K562 (cell line): Measurements from ENCODE around the gene SLC16A1. TPM values are rescaled to one million over a fixed set of nuclear protein-coding genes. Genes with fewer than 3 reads are reported as not detected.
A peak's percentile ranks its signal among the peaks of the same experiment; 100 is the strongest.

Experiments used
- CBFA2T2 ChIP-seq: fragments of 450-650 bp; conservative IDR thresholded peaks from 2 replicates; pipeline ENCODE4 v1.6.1; 2017; ENCODE audit warnings: mild to moderate bottlenecking
- ETV6 ChIP-seq, 3 experiments: fragments of 150-350 bp in 1 of 3; sonication (generic) in 1 of 3; formaldehyde crosslinking in 1 of 3; IDR thresholded peaks; 2 replicates each; pipeline versions ENCODE4 v1.6.1 to v1.8.0; 2014 to 2022; ENCODE audit warnings: borderline replicate concordance in 2 of 3, low read depth in 2 of 3, antibody characterized with exemption in 1 of 3, low read length in 1 of 3, mild to moderate bottlenecking in 1 of 3, missing genetic modification reagents in 1 of 3
- FOXO4 ChIP-seq: fragments of 450-650 bp; formaldehyde crosslinking; IDR thresholded peaks from 2 replicates; pipeline ENCODE4 v1.4.0; 2020; ENCODE audit warnings: mild to moderate bottlenecking, moderate library complexity
- HDAC6 ChIP-seq: IDR thresholded peaks from 2 replicates; pipeline ENCODE4 v1.6.1; 2012; ENCODE audit warnings: low read depth, mild to moderate bottlenecking, control low read depth, inconsistent platforms, low read length, moderate library complexity
- HOXB6 ChIP-seq: fragments of 250-450 bp; sonication (Bioruptor Pico); IDR thresholded peaks from 2 replicates; pipeline ENCODE4 v1.5.1; 2022; ENCODE audit warnings: mild to moderate bottlenecking, borderline replicate concordance
- KAT7 ChIP-seq: sonication (generic); formaldehyde crosslinking; IDR thresholded peaks from 2 replicates; pipeline ENCODE4 v1.8.0; 2022; ENCODE audit warnings: missing genetic modification reagents, mild to moderate bottlenecking, borderline replicate concordance
- L3MBTL2 ChIP-seq: fragments of 450-650 bp; IDR thresholded peaks from 2 replicates; pipeline ENCODE4 v1.6.1; 2016; ENCODE audit warnings: mild to moderate bottlenecking, moderate library complexity
- LARP7 ChIP-seq: fragments of 450-650 bp; IDR thresholded peaks from 2 replicates; pipeline ENCODE4 v1.6.1; 2016
- NR0B1 ChIP-seq: fragments of 450-650 bp; IDR thresholded peaks from one replicate; pipeline ENCODE4 v1.6.1; 2018; ENCODE audit warnings: mild to moderate bottlenecking, moderate library complexity; ENCODE audit not compliant: partially characterized antibody
- NR1H2 ChIP-seq: sonication (generic); formaldehyde crosslinking; IDR thresholded peaks from 2 replicates; pipeline ENCODE4 v1.4.0; 2020; ENCODE audit warnings: mild to moderate bottlenecking, missing genetic modification reagents
- PHB ChIP-seq: fragments of 250-450 bp; sonication (Bioruptor Pico); IDR thresholded peaks from 2 replicates; pipeline ENCODE4 v1.5.0; 2021
- PRMT5 ChIP-seq: sonication (generic); formaldehyde crosslinking; IDR thresholded peaks from 2 replicates; pipeline ENCODE4 v1.5.0; 2020; ENCODE audit warnings: missing genetic modification reagents
- SMAD2 ChIP-seq: fragments of 150-350 bp; IDR thresholded peaks from 2 replicates; pipeline ENCODE4 v1.6.1; 2014; ENCODE audit warnings: low read depth, mild to moderate bottlenecking, low read length
- TFAP4 ChIP-seq: sonication (generic); formaldehyde crosslinking; IDR thresholded peaks from 2 replicates; pipeline ENCODE4 v1.8.0; 2022; ENCODE audit warnings: missing genetic modification reagents, mild to moderate bottlenecking, moderate library complexity, borderline replicate concordance
- YY1 ChIP-seq, 3 experiments: IDR thresholded peaks; 2 replicates each; pipeline ENCODE4 v1.6.1; 2011; ENCODE audit warnings: low read length in 2 of 3, mild to moderate bottlenecking in 2 of 3, moderate library complexity in 2 of 3, borderline replicate concordance in 1 of 3, control low read depth in 1 of 3, low read depth in 1 of 3; ENCODE audit not compliant: insufficient read depth in 3 of 3, insufficient replicate concordance in 2 of 3, control insufficient read depth in 1 of 3, insufficient read length in 1 of 3; ENCODE audit errors: extremely low read depth in 1 of 3
- ZNF224 ChIP-seq: sonication (generic); formaldehyde crosslinking; IDR thresholded peaks from 2 replicates; pipeline ENCODE4 v1.8.0; 2022; ENCODE audit warnings: mild to moderate bottlenecking, missing genetic modification reagents
- ZNF24 ChIP-seq: fragments of 450-650 bp; IDR thresholded peaks from 2 replicates; pipeline ENCODE4 v1.6.1; 2016
- ZNF280A ChIP-seq: fragments of 450-650 bp; IDR thresholded peaks from 2 replicates; pipeline ENCODE4 v1.6.1; 2018; ENCODE audit warnings: mild to moderate bottlenecking, low read depth; ENCODE audit not compliant: partially characterized antibody
- polyA plus RNA-seq, 8 experiments: library from polyadenylated mRNA; depleted of rRNA in 4 of 8; stranded (reverse) in 5 of 8; unstranded in 3 of 8; fragments of >200 nt; fragmentation: Nextera tagmentation in 2 of 8; fragmentation: Illumina TruSeq in 1 of 8; extraction: Ambion mirVana in 2 of 8; extraction: Trizol in 1 of 8; gene quantifications; 2 replicates each; pipeline versions ENCODE4 v1.2.1 to v1.2.3, GENCODE V29; 2011 to 2014; ENCODE audit warnings: inconsistent platforms in 1 of 8, missing spikeins in 1 of 8
- total RNA-seq, 7 experiments: library from RNA; depleted of rRNA in 6 of 7; stranded (reverse); fragments of >200 nt in 6 of 7; fragmentation: Illumina TruSeq in 2 of 7; extraction: Trizol in 2 of 7; gene quantifications; 2 replicates each; pipeline versions ENCODE4 v1.2.1 to v1.2.3, GENCODE V29; 2011 to 2021; ENCODE audit warnings: low replicate concordance in 1 of 7

Gene SLC16A1
- total and polyA plus RNA-seq, 9 of the 15 experiments (the other 6 are each of a cell fraction or from before 2014, with no cell fraction given): 73.1 to 244 (median 117) TPM

DNA sequence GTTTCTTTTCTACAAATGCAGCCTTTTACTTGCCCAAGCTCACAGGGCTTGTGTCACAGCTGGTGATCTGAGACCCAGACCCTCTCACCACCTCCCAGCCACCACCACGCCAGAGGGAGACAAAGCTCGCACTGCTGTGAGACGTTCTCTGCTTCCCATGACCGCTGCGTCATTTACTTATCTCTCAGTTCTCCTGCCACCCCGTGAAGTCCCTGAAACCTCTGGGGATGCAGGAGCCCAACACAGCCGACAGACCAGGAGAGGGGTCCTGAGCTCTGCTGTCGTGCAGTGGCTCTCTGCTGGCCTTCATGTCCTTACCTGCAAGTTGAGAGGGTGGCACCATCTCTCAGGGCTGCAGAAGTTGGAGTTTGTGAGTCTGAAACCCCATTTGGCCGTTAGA, 77.7 kb downstream of the SLC16A1 start (continued):
- 0 out of 2 replicates have a peak, but pooled peaks have one; percentile 81 for TF ChIP-seq KAT7 (CRISPR knock-in tag)
- 0 out of 4 replicates have a peak, but pooled peaks of 1 of the 2 experiments have one; percentile 41 for TF ChIP-seq ETV6 (IDR thresholded peaks at IDR 0.05; ENCODE audit: borderline replicate concordance in 1 of 2, low read depth in 2 of 2, low read length in 1 of 2)
- TF ChIP-seq ETV6 (CRISPR knock-in tag; IDR thresholded peaks at IDR 0.05; ENCODE audit: borderline replicate concordance): no peak
- TF ChIP-seq YY1 (IDR thresholded peaks at IDR 0.05; ENCODE audit: borderline replicate concordance in 1 of 3, control insufficient read depth in 1 of 3, extremely low read depth in 1 of 3, insufficient read depth in 3 of 3, insufficient read length in 1 of 3, insufficient replicate concordance in 2 of 3, low read depth in 1 of 3, low read length in 2 of 3): no peak
- no peak for TF ChIP-seq HDAC6
- peak; percentile 58; the same call in 1 of the 2 replicates for TF ChIP-seq L3MBTL2
- no peak for TF ChIP-seq LARP7
- peak; percentile 8; the same call in 1 of the 2 replicates for TF ChIP-seq ZNF24
- TF ChIP-seq PHB (CRISPR knock-in tag): no peak
- no peak for TF ChIP-seq FOXO4 (CRISPR knock-in tag)
- no peak for TF ChIP-seq NR0B1
- no peak for TF ChIP-seq ZNF280A
- no peak for TF ChIP-seq SMAD2
- no peak for TF ChIP-seq NR1H2 (CRISPR knock-in tag)
- TF ChIP-seq CBFA2T2: no peak
- TF ChIP-seq TFAP4 (CRISPR knock-in tag): peak; percentile 84
- TF ChIP-seq PRMT5 (CRISPR knock-in tag): no peak
- TF ChIP-seq ZNF224: no peak
- TF ChIP-seq HOXB6: no peak
